ENCODE results near the gene SPOCD1.

The SPOCD1 gene

DNA sequence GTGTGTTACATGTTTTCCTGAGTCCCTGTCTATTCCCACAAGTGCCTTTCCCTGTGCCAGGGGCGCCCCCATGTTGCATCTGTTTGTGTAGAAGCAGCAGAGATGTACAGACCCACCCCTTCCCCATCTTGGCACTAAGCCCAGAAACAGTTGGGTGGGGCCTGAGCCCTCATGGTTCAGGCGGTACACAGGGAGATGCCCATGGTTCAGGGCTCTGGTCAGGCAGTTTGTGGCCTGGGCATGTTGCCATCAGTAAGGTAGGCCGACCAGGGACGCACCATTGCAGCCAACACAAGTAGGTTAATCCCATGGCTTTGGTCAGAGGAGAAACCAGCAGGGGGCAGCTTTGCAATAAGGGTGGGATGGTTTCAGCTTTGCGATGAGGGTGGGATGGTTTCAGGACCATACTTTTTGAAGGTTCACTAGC is 50.8 kb downstream of the SPOCD1 start:
- DNase-seq (ENCODE audit: low read depth) = peak; percentile 62
- TF ChIP-seq, protein P1, sequence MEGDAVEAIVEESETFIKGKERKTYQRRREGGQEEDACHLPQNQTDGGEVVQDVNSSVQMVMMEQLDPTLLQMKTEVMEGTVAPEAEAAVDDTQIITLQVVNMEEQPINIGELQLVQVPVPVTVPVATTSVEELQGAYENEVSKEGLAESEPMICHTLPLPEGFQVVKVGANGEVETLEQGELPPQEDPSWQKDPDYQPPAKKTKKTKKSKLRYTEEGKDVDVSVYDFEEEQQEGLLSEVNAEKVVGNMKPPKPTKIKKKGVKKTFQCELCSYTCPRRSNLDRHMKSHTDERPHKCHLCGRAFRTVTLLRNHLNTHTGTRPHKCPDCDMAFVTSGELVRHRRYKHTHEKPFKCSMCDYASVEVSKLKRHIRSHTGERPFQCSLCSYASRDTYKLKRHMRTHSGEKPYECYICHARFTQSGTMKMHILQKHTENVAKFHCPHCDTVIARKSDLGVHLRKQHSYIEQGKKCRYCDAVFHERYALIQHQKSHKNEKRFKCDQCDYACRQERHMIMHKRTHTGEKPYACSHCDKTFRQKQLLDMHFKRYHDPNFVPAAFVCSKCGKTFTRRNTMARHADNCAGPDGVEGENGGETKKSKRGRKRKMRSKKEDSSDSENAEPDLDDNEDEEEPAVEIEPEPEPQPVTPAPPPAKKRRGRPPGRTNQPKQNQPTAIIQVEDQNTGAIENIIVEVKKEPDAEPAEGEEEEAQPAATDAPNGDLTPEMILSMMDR (IDR thresholded peaks at IDR 0.05; ENCODE audit: low read depth, low read length) = peak; percentile 42
- TF ChIP-seq, protein P2, sequence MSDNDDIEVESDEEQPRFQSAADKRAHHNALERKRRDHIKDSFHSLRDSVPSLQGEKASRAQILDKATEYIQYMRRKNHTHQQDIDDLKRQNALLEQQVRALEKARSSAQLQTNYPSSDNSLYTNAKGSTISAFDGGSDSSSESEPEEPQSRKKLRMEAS (IDR thresholded peaks at IDR 0.05; ENCODE audit: low read depth, low read length) = no peak
- no peak for TF ChIP-seq MYC (IDR thresholded peaks at IDR 0.05; ENCODE audit: low read depth, low read length)
- no peak overlapping the region for H3K4me3 ChIP-seq (ENCODE audit: low read depth, low read length)

DNA sequence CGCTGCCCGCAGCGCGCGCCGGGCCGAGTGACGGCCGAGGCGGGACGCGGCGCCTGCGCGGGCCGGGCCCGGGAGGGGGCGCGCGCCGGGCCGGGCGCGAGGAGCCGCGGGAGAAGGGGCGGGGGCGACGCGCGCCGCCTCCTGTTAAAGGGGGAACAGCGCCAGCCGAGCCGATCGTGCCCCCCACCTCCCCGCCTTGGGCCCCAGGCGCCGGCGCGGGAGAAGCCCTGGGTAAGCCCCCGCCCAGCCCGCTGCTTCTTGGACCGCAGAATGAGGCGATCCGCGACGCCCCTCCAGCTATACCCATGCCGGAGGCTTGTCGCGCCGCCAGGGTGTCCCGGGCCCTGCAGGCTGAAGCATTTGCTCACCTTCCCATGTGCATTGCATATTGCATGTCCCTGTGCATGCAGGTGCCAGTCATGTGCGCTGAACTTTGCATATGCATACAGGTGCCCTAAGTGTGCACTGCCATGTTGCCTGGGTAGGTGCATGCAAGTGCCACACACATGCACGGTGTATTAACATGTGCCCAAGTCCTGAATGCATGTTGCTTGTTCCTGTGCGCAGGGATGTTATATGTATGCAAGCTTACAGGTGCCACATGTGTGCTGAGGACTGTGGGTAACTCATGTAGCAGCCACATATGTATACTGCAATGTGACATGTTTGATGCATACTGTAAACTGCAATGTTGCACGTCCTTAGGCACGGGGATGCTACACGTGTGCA is 51.3 kb downstream of the SPOCD1 start, which contains the start of gene ADGRB2:
Gene ADGRB2, minus strand, starts transcription at position 29 of the 729 bp plus-strand sequence. CDS start 7,119 bp downstream, outside the sequence.
- no peak within 1 kb of the TSS for H3K4me3 ChIP-seq (ENCODE audit: low read depth, low read length)
- TF ChIP-seq POLR2A (IDR thresholded peaks at IDR 0.05; ENCODE audit: extremely low read depth, insufficient read length) (no peak), MYC (IDR thresholded peaks at IDR 0.05; ENCODE audit: low read depth, low read length) (no peak)
- TF ChIP-seq, protein P1 (IDR thresholded peaks at IDR 0.05; ENCODE audit: low read depth, low read length) = no peak
- TF ChIP-seq, protein P2 (IDR thresholded peaks at IDR 0.05; ENCODE audit: low read depth, low read length) = no peak
- DNase-seq (ENCODE audit: low read depth) = peak; percentile 34

DNA sequence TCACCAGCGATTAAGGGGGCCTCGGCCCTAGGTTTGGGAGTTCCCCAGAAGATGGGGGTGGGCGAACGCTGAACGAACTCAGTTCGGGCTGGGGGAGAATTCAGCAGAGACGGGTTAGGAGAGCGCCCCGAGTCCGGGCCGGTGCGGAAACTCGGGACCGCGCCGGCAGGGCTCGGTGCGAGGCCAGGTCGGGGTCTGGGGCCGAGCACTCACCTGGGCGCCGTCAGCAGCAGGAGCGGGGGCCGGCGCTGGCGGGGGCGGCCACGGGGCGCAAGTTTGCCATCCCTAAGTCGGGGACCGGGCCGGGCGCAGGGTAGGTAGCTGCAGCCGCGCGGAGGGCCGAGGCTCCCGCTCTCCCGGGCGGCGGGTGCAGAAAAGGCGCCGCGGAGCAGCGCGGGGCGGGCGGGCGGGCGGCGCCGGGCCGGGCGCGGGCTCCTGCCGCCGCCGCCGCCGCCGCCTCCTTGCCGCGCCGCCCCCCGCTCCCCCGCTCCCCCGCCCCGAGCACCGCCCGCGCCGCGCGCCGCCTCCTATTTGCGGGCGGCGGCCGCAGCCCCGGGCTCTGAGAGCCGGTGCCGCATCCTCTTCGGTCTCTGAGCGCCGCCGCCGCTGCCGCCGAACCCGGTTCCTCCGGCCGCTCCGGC is 52.0 kb downstream of the SPOCD1 start:
- H3K4me3 ChIP-seq (ENCODE audit: low read depth, low read length) = no peak overlapping the region
- no peak for DNase-seq (ENCODE audit: low read depth)
- TF ChIP-seq MYC (IDR thresholded peaks at IDR 0.05; ENCODE audit: low read depth, low read length) = no peak
- TF ChIP-seq POLR2A (IDR thresholded peaks at IDR 0.05; ENCODE audit: extremely low read depth, insufficient read length) = no peak
- TF ChIP-seq, protein P2 (IDR thresholded peaks at IDR 0.05; ENCODE audit: low read depth, low read length) = no peak
- TF ChIP-seq, protein P1 (IDR thresholded peaks at IDR 0.05; ENCODE audit: low read depth, low read length) = no peak

DNA sequence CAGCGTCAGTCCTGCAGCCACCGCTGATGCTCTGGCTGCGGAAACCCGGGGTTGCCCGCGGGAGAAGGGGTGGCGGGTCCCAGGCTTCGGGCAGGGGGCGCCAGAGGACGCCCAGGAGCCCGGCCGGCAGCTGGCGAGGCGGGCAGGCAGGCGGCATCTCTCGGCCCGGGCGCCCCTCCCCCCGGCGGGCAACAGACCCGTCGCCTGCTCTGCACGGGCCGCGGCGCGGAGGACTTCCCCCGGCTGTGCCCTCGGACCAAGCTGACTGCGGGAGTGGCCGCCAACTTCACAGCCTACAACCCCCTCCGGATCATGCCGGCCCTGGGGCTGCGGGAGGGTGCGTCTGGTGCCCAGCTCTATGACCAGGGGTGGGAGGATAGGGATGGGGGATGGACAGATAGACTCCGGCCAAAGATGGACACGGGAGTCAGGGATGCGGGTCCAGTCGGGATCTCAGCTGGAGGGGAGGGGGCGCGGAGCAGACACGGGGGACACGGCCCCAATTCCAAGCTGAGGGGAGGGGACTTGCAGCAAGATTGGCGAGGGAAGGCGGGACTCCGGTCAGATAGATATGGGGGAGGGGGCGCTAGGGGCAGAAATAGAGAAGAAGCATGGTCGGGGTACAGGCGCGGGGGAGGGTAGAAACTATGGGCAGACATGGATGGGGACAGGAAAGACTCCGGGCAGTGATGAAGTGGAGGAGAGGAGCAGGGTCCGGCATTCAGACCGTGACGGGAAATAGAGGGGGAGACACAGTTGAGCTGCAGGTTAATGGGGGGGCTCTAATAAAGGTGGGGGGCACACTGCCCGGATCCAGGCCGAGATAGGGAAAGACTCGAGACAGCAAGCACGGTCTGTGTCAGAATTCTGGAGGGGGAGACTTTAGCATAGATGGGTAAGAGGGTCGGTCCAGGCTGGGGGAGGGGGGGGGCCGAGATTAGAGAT is 52.8 kb downstream of the SPOCD1 start:
- TF ChIP-seq, protein P1 (IDR thresholded peaks at IDR 0.05; ENCODE audit: low read depth, low read length) = peak; percentile 45
- no peak for TF ChIP-seq MYC (IDR thresholded peaks at IDR 0.05; ENCODE audit: low read depth, low read length)
- TF ChIP-seq POLR2A (IDR thresholded peaks at IDR 0.05; ENCODE audit: extremely low read depth, insufficient read length) = no peak
- peak; percentile 75 for DNase-seq (ENCODE audit: low read depth)
- H3K4me3 ChIP-seq (ENCODE audit: low read depth, low read length) = no peak overlapping the region

DNA sequence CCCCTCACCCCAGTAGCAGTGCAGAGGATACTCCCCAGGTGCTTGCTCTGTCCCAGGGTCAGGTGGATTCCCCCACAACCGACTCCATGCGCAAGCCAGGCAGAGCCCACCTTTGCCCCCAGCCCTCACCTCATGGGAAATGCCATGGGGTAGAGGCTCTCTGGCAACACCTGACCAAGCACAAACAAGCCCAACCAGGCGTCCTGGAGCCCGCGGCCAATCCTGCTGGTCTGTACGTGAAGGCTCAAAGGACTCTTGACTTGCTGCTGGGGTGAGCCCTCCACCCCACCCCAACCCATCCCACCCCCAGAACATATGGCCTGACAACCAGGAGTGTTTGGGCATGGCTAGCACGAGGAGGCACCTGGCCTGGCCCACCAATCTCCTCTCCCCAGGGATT is 53.5 kb downstream of the SPOCD1 start:
- no peak overlapping the region for H3K4me3 ChIP-seq (ENCODE audit: low read depth, low read length)
- no peak for DNase-seq (ENCODE audit: low read depth)
- TF ChIP-seq POLR2A (IDR thresholded peaks at IDR 0.05; ENCODE audit: extremely low read depth, insufficient read length) (no peak), MYC (IDR thresholded peaks at IDR 0.05; ENCODE audit: low read depth, low read length) (no peak)
- TF ChIP-seq, protein P1 (IDR thresholded peaks at IDR 0.05; ENCODE audit: low read depth, low read length) = no peak
- TF ChIP-seq, protein P2 (IDR thresholded peaks at IDR 0.05; ENCODE audit: low read depth, low read length) = no peak
